ENCODE results near the gene PSD.

The PSD gene

GRCh38 chr10:102406815-102407214 is 11.8 kb downstream of the PSD start:
- no peak for TF ChIP-seq TARDBP (IDR thresholded peaks at IDR 0.05)
- TF ChIP-seq SP1 (IDR thresholded peaks at IDR 0.05): no peak
- no peak for TF ChIP-seq BHLHE40 (IDR thresholded peaks at IDR 0.05; ENCODE audit: borderline replicate concordance)
- TF ChIP-seq FOXM1 (IDR thresholded peaks at IDR 0.05; ENCODE audit: borderline replicate concordance): no peak
- TF ChIP-seq NFRKB (IDR thresholded peaks at IDR 0.05): no peak
- no peak for TF ChIP-seq LEF1 (IDR thresholded peaks at IDR 0.05; ENCODE audit: borderline replicate concordance)
- no peak for TF ChIP-seq L3MBTL2 (conservative IDR thresholded peaks at IDR 0.05)
- no peak for TF ChIP-seq ELF4 (IDR thresholded peaks at IDR 0.05)
- TF ChIP-seq PKNOX1 (IDR thresholded peaks at IDR 0.05): no peak
- no peak for TF ChIP-seq FOXK2 (IDR thresholded peaks at IDR 0.05)
- TF ChIP-seq HDGF (IDR thresholded peaks at IDR 0.05; ENCODE audit: borderline replicate concordance): no peak
- no peak for TF ChIP-seq SUZ12 (IDR thresholded peaks at IDR 0.05)
- ChIA-PET POLR2A (no interaction called here), CTCF (no interaction called here)
- DNase-seq (ENCODE audit: extremely low spot score): no peak

- ChIA-PET POLR2A (interaction anchor here (0.6 to 1.3 kb wide), 2 partner anchors 15 to 45 kb away, joined by 4 read pairs; partner anchors contain the start of gene FBXL15), CTCF (no interaction called here)
- DNase-seq (ENCODE audit: extremely low spot score): no peak
- no peak for TF ChIP-seq BHLHE40 (IDR thresholded peaks at IDR 0.05; ENCODE audit: borderline replicate concordance)
- TF ChIP-seq SUZ12 (IDR thresholded peaks at IDR 0.05): no peak
- TF ChIP-seq PKNOX1 (IDR thresholded peaks at IDR 0.05): no peak
Observed at GRCh38 chr10:102405632-102406031, 13.0 kb downstream of the PSD start.

GRCh38 chr10:102405108-102405571 is 13.4 kb downstream of the PSD start:
- no peak for DNase-seq (ENCODE audit: extremely low spot score)
- TF ChIP-seq BHLHE40 (IDR thresholded peaks at IDR 0.05; ENCODE audit: borderline replicate concordance) (no peak), LEF1 (IDR thresholded peaks at IDR 0.05; ENCODE audit: borderline replicate concordance) (no peak), L3MBTL2 (conservative IDR thresholded peaks at IDR 0.05) (no peak), ZNF384 (IDR thresholded peaks at IDR 0.05) (no peak), HDGF (IDR thresholded peaks at IDR 0.05; ENCODE audit: borderline replicate concordance) (no peak), TARDBP (IDR thresholded peaks at IDR 0.05) (no peak), CTBP1 (IDR thresholded peaks at IDR 0.05; ENCODE audit: borderline replicate concordance) (no peak), ELF4 (IDR thresholded peaks at IDR 0.05) (no peak), NFRKB (IDR thresholded peaks at IDR 0.05) (no peak)
- ChIA-PET CTCF (interaction anchor here (0.5 to 1.2 kb wide), 3 partner anchors 11 to 929 kb away, joined by 3 read pairs; no protein-coding TSS in a partner anchor), POLR2A (interaction anchor here (1.3 kb wide), 1 partner anchor 15 kb away, joined by 4 read pairs; the partner anchor contains the start of gene FBXL15)

- TF ChIP-seq NFRKB (IDR thresholded peaks at IDR 0.05): no peak
- no peak for TF ChIP-seq TARDBP (IDR thresholded peaks at IDR 0.05)
- TF ChIP-seq L3MBTL2 (conservative IDR thresholded peaks at IDR 0.05): no peak
- TF ChIP-seq HDGF (IDR thresholded peaks at IDR 0.05; ENCODE audit: borderline replicate concordance): no peak
- DNase-seq (ENCODE audit: extremely low spot score): no peak
- ChIA-PET POLR2A (interaction anchor here (0.6 kb wide), 1 partner anchor 173 kb away, joined by 3 read pairs; no protein-coding TSS in a partner anchor), CTCF (interaction anchor here (0.5 to 1.2 kb wide), 6 partner anchors 9 to 929 kb away, joined by 3 to 5 read pairs (median 3); partner anchors contain the start of genes CUEDC2 and NFKB2)
Observed at GRCh38 chr10:102404361-102405107, 14.1 kb downstream of the PSD start.

- CTCF ChIA-PET: interaction anchor here (0.6 to 1.2 kb wide), 9 partner anchors 8 to 181 kb away, joined by 3 to 7 read pairs (median 5); partner anchors contain the start of genes CUEDC2 and NFKB2
- DNase-seq (ENCODE audit: extremely low spot score): no peak
- no peak for TF ChIP-seq HDGF (IDR thresholded peaks at IDR 0.05; ENCODE audit: borderline replicate concordance)
- TF ChIP-seq FOXK2 (IDR thresholded peaks at IDR 0.05): no peak
- POLR2A ChIA-PET: interaction anchor here (0.9 to 1.8 kb wide), 3 partner anchors 9 to 76 kb away, joined by 3 to 6 read pairs (median 4); partner anchors contain the start of gene FBXL15
Observed at GRCh38 chr10:102403115-102403514, 15.5 kb downstream of the PSD start.

GRCh38 chr10:102402512-102402896 is 16.1 kb downstream of the PSD start:
- CTCF ChIA-PET: interaction anchor here (0.6 to 1.3 kb wide), 3 partner anchors 9 to 233 kb away, joined by 3 to 5 read pairs (median 4); no protein-coding TSS in a partner anchor
- DNase-seq (ENCODE audit: extremely low spot score): no peak
- TF ChIP-seq LEF1 (IDR thresholded peaks at IDR 0.05; ENCODE audit: borderline replicate concordance): no peak
- no peak for TF ChIP-seq FOXK2 (IDR thresholded peaks at IDR 0.05)
- no peak for TF ChIP-seq NFRKB (IDR thresholded peaks at IDR 0.05)
- no peak for TF ChIP-seq FOXM1 (IDR thresholded peaks at IDR 0.05; ENCODE audit: borderline replicate concordance)
- no peak for TF ChIP-seq HDGF (IDR thresholded peaks at IDR 0.05; ENCODE audit: borderline replicate concordance)
- no peak for TF ChIP-seq BHLHE40 (IDR thresholded peaks at IDR 0.05; ENCODE audit: borderline replicate concordance)
- TF ChIP-seq TARDBP (IDR thresholded peaks at IDR 0.05): no peak
- TF ChIP-seq CTBP1 (IDR thresholded peaks at IDR 0.05; ENCODE audit: borderline replicate concordance): no peak
- TF ChIP-seq SUZ12 (IDR thresholded peaks at IDR 0.05): no peak
- TF ChIP-seq FOXA1 (IDR thresholded peaks at IDR 0.05): no peak
- no peak for TF ChIP-seq ARNT (IDR thresholded peaks at IDR 0.05)
- no peak for TF ChIP-seq ZNF384 (IDR thresholded peaks at IDR 0.05)
- no peak for TF ChIP-seq PKNOX1 (IDR thresholded peaks at IDR 0.05)
- TF ChIP-seq SP1 (IDR thresholded peaks at IDR 0.05): no peak
- POLR2A ChIA-PET: interaction anchor here (1.2 to 1.8 kb wide), 2 partner anchors 19 to 77 kb away, joined by 4 to 6 read pairs; partner anchors contain the start of gene FBXL15
